ENCODE data around the gene PDIK1L.

Gene PDIK1L

GRCh38 chr1:26125946-26126320, 14.3 kb downstream of the PDIK1L start:
- H3K27ac ChIP-seq = peak overlapping the region; percentile 56
- no peak for TF ChIP-seq CTCF (conservative IDR thresholded peaks at IDR 0.05)

- TF ChIP-seq CTCF (conservative IDR thresholded peaks at IDR 0.05) = no peak
- H3K27ac ChIP-seq = peak overlapping the region; percentile 56
Observed at GRCh38 chr1:26126321-26127084, 14.9 kb downstream of the PDIK1L start.

- peak overlapping the region; percentile 56 for H3K27ac ChIP-seq
- TF ChIP-seq CTCF (conservative IDR thresholded peaks at IDR 0.05) = no peak
Observed at GRCh38 chr1:26127235-26128163, 15.9 kb downstream of the PDIK1L start.

- H3K27ac ChIP-seq = no peak overlapping the region
- TF ChIP-seq CTCF (conservative IDR thresholded peaks at IDR 0.05) = no peak
Observed at GRCh38 chr1:26129778-26130177, 18.2 kb downstream of the PDIK1L start.

- no peak overlapping the region for H3K27ac ChIP-seq
- no peak for TF ChIP-seq CTCF (conservative IDR thresholded peaks at IDR 0.05)
Observed at GRCh38 chr1:26130695-26131094, 19.1 kb downstream of the PDIK1L start.

- no peak for TF ChIP-seq CTCF (conservative IDR thresholded peaks at IDR 0.05)
- H3K27ac ChIP-seq = no peak overlapping the region
Observed at GRCh38 chr1:26132128-26132833, 20.7 kb downstream of the PDIK1L start.

- H3K27ac ChIP-seq = no peak overlapping the region
- TF ChIP-seq CTCF (conservative IDR thresholded peaks at IDR 0.05) = no peak
Observed at GRCh38 chr1:26132834-26133167, 21.2 kb downstream of the PDIK1L start.
